Renal cortical epithelial cell (primary cell): ENCODE data around the gene ELMO1. TPM values are rescaled to one million over a fixed set of nuclear protein-coding genes. Genes with fewer than 3 reads are reported as not detected.

Experiments used
- DNase-seq: peaks from one replicate; pipeline ENCODE4 v3.0.0-alpha.2; 2011; ENCODE audit warnings: low read depth
- total RNA-seq: library from RNA; depleted of rRNA; stranded (reverse); fragments of >200 nt; gene quantifications from 2 replicates; pipeline ENCODE4 v1.2.3, GENCODE V29; 2014

Gene ELMO1
- total RNA-seq, 1 donor from 2014 or later, result 1.7 TPM

DNA sequence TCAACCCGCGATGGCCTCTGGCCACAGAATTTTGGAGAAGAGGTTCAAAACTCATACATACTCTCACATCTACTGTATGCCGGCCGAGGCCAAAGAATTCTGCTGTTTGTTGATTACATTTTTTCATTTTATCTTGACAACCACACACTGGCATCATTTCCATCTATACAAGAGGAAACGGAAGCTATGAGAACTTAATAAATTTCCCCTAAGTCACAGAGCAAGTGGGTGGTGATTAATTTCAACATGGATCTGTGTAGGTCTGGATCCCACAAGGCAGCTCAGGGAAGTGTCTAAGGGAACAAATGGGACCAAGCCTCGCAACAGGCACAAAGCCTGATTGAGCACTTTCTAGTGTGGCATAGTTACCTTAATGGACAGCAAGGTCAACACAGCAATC is 18.0 kb downstream of the ELMO1 start:
- no peak for DNase-seq

DNA sequence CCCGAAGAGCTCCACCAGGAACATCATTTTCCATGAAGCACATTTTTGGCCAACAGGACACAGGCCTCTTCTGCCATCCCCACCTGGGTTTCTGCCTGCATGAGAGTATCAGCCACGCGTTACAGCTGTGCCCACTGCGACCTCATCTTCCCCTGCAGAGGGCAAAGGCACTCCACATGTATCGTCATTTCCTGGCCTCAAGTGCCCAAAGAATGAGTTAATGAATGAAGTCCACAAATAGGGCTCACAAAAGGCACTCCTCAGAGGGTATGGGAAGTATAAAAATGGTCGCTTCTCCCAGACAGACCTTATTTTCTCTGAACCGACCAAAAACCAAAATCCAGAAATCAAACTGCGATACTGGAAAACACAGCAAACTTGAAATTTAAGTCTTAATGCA is 18.5 kb downstream of the ELMO1 start:
- DNase-seq, result no peak

DNA sequence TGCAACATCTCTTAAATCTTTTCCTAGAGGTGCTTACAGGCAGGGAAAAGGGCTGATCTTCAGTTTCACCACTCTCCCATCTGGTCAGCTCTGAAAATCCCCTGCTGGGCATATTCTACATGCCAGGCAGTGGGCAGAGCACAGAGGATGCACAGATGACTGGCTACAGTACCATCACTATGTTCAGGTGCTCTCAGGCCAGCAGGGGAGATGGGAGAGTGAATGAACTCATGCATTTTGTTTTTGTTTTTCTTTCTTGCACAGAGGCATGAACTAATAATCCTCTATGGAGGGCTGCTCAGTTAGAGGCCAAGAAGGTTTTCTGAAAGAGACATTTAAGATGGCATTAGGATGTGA is 19.3 kb downstream of the ELMO1 start:
- DNase-seq, result no peak

DNA sequence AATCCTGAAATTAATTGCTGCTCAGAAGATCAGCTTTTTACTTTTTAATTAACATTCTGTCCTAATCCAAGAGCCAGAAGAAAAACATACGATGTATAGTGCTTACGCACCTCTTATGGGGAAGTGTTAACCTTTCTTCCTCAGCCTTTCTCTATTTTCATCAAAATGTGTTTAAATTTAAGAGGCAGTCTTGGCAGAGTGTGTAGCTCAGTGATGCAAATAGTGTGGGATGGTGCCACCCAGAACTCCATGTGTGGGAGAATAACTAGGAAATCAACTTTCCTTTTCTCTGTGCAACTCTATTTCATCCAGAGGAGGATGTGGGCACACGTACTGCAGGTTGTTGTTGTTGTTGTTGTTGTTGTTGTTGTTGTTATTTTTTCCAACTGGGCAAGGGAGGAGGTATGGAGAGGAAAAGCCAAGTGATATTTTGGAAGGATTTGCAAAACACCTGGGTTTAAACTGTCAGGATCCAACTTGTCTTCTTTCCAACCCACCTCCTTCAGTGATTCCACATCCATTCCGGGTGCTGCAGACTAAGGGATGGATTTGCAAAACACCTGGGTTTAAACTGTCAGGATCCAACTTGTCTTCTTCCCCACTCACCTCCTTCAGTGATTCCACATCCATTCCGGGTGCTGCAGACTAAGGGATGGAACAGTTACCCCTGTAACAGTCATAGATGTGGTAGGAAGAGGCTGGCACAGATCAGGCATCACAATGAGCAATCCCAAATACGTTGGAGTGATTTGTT is 19.8 kb downstream of the ELMO1 start:
- no peak for DNase-seq

DNA sequence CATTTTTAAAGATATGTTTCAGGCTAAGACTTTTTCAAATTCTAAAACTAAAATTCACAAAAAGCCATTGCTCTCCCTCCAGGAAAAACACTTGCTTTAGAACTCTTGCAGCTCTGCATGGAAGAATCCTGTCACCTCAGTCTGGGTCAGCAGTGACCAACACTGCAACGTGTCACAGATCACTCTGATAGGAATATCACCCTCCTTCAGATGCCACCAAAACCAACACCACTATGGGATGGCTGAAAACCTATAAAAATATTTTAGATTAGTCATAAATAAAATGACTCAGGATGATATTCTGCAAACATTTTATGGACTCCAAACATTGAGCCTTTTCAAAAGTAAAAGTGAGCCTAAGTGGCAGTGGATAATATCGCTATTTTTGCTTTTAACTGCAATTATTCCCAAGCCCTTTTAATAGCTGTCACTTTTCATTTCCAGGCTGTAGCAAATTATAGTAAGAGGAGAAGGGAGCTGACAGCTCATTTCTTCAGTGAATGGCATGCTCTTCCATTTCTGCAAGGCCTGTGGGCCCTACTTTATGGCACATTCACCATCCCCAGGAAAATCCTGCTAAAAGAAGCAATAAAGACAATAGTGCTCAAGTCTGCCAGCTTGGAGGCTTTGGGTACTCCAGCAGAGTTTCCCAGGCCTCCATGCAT is 21.3 kb downstream of the ELMO1 start:
- DNase-seq, result no peak

DNA sequence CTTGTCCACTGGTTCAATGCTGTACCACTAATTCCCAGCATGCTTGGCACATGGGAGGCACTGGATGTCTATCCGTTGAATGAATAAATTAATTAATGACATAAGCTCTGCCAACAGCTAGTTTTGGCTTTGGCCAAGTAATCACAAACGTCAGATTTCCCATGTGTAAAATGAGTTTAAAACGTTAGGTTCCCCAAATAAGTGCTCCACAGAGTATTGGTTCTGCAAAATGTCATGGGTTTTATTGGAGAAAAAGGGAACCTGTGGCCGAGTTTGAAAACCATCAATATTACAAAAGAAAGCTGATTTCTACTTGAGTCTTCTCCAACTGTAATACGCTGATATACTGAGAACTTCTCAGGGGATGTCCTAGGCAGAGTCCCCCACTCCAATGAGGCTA is 23.2 kb downstream of the ELMO1 start:
- DNase-seq, result no peak

DNA sequence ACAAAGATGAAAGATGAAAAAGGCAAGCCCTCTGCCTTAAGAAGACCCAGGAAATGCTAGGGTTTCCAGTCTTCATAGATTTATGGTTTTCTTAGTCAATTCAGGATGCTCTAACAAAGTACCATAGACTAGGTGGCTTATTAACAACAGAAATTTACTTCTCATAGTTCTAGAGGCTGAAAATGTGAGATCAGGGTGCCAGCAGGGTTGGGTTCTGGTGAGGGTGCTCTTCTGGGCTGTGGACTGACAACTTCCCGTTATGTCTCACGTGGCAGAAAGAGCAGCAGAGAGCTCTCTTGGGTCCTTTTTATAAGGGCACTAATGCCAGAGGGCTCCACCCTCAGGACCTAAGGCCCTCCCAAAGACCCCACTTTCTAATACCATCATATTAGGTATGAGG is 23.7 kb downstream of the ELMO1 start:
- no peak for DNase-seq

DNA sequence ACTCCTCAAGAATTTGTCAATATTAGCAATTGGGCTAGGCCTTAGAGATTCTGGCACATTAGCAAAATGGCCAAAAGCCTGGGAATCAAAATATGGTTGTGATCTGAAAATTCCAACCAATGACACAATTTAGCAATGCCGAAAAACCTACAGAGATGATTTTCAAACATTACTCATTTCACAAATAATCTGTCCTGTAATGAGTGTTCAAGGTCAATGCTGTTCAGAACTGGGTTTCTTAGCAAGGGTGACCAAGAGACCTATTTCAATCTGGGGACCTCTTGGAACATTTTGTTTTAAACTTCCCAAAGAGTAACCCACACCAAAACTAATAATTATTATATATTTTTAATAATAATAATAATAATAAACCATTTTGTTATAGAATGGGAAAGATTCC is 24.1 kb downstream of the ELMO1 start:
- no peak for DNase-seq

DNA sequence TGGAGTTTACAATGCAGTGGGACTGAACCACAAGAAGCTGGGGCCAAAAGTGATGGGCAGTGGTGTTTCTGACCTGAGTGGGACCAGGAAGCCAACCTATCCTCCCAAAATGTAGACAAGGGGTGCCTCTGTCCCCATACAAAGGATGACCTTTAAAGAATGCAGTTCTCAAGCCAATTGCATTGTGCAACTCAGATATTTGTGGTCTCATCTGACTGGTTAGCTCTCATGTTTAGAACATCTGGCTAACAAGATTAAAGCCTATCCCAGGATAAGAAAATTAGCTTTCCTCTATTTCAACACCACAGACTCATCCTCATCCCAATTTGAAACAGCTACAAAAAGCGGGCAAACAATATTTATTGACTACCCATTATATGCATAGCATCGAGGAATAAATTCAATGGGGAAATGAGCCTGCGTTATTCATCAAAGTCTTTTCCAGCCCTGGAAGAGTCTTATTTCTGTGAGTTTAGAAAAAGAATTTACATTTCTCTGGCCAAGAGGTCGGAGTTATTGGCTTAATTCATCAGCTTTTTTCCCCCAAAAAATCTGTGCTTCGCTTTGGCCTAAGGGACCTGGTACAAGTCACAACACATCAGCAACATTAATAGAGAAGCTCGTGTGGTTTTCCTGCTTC is 26.7 kb downstream of the ELMO1 start:
- no peak for DNase-seq

DNA sequence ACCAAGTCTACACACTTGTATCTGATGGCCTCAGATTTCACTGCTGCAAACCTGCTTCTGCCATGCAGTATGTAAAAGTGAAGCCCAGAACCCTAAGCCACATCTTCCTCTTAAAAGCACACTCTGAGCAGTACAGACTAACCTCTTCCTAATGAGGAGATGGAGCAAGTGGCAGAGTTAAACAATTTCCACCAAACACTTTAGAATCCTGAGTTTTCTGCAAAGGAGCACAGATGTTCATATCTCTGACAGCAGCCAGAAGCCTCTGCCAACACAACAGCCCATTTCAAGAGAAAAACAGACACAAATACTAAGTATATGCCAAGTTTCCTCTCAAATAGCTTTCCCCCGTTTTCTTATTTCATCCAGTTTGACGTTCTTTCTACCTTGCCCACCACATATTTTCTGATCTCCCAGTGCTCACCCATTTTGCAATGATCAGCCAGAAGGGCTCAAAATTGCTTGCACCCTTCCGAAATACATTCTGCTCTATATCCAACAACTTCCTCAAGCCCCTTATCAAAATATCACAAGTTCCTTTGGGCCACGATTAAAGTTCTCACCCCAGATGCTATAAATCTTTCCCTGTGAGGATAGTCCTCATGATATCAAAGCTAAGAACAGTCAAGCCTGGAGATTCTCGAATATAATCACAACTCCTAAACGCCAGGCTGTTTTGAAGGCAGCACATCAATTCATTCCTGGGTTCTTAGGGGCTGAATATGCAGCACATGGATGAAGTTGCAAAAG is 27.5 kb downstream of the ELMO1 start:
- no peak for DNase-seq

DNA sequence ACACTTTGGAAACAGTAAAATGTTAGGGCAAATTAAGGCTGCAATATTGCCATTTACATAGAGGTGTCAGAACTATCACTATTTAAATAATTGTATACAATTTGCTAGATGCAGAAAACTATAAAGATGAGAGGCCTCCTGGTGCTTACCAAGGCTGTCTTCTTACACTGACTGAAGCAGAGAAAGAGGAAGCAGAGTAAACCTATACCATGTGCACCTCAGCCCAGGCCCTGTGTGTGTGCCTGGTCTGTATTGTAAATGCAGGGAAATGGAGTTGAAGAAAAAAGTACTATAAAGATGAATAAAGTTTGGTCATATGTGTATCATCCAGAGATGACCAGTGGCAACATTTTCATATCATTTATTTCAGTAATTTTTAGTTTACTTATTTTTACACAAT is 29.2 kb downstream of the ELMO1 start:
- DNase-seq, result no peak

DNA sequence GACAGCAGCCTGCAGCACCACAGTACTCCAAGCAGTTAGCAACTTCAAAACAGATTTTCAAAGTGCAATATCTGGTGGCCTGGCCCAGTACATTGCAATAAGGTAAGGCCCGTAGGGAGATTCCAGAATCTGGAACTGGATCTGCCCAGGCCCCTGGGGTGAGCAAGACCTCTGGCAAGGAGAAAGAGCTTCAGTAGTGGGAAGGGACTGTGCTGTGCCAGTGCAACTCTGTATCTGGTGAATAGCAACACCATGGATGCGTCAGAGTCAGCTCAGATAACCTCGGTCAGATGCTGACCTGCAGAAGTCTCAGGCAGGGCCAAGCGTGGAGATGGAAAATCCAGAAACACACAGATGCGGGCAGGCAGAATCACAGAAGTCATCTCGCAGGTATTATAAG is 30.3 kb downstream of the ELMO1 start:
- DNase-seq, result no peak

DNA sequence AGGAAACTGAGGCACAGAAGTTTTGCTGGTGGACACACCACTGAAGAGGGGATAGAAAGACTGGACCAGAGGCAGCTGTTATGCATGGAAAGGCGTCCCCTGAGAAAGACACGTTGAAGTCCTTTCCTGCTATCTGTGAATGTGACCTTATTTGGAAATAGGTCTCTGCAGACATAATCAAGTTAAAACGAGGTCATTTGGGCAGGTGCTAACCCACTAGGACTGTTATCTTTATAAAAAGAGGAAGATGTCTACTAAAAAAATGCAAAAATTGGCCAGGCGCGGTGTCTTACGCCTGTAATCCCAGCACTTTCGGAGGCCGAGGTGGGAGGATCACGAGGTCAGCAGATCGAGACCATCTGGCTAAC is 31.6 kb downstream of the ELMO1 start:
- no peak for DNase-seq

DNA sequence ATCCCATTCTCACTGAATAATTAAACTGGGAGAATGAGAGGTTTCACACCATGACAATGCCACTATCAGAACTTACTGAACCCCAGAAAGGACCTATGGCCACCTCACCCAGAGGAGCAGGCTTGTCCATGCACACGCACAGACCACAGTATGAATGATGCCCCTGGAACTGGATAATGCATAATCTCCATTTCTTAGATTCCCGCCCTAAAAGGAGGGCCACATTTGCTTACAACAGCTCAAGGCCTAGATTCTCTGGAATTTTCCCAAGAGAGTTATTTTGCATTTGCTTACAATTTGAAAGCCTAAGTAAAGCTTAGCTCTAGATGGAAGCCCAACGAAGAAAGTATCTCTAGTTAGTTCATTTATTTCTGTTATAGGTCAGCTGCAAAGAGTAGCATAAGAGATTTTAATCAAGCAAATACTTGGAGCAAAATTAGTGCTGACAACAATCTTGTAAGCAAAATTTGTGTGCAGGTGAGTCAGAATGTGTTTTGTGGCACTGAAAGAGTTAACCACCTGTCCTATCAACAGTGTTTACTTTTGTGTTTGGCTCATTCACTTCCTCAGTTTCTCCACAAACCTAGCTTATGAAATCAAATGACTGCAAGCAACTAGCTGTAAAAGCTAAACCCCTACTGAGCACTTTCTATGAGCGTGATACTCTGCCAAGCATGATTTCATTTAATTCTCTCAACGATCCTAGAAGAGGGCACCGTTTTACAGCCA is 32.1 kb downstream of the ELMO1 start:
- DNase-seq, result no peak

DNA sequence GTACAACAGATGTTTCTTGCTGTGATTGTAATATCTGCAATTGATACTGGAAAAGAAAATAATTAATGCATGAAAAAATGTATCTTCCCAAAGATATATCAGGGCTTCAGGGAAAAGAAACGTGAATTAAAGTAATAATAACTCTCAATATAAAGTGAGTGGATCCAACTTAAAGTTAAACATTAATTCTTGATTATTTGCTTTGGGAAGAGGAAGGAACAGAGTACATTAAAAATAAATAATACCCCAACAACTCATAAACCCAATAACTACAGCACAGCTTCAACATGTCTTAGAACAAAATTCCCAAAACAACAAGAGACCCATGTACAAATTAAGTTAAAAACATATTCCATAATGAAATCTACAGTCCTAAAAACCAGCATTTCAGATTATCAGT is 33.0 kb downstream of the ELMO1 start:
- DNase-seq, result no peak

DNA sequence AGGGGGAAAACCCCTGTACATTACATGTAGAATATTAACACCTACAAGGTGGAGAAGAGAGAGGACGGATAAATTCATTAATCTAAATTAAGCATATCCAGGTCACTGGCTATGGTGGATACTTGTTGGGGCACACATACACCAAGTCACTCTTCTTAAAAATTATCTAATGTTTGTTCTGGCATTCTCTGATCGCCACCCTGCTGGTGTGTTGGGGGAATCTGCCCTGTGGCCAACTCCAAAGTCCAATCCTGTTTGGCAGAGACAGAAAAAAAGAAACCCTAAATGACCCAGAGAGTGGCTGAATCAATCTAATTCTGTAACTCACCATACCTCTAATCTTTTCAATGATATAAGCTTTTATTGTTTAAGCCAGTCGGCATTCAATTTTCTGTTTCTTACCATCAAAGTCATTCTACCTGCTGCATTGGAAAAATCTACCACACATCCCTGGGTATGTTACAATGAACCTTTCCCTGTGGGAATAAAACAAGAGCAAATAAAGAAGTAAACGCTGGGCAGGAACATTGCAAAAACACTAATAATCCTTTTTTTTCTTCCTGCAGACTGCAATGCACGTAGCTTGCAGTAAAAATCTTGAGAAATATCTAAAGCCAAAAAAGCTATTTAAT is 34.2 kb downstream of the ELMO1 start:
- DNase-seq, result no peak

DNA sequence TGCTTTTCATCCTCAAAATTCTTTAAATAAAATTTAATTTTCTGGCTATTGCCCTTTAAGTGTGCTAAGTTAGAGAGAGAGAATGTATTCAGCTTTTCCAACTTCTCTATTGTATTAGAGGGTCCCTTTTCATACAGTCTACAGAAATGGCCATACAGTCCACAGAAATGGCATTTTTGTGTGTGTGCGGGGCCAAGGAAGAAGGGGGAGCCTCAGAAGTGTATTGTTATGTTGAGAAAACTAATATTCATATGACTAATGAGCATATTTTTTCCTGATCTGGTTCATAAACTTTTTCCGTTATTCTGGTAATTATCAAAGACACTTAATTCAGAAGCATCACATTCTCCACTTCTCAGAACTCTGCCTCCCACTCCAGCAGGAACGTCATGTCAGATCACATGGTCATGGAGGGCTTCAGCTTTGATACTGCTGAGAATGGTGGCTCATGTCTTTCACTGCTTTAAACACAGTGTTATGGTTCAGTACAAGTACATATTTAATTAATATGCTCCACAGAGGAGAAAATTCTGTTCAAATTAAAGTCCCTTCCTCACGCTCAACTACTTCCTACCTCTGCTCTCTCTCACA is 37.1 kb downstream of the ELMO1 start:
- no peak for DNase-seq

DNA sequence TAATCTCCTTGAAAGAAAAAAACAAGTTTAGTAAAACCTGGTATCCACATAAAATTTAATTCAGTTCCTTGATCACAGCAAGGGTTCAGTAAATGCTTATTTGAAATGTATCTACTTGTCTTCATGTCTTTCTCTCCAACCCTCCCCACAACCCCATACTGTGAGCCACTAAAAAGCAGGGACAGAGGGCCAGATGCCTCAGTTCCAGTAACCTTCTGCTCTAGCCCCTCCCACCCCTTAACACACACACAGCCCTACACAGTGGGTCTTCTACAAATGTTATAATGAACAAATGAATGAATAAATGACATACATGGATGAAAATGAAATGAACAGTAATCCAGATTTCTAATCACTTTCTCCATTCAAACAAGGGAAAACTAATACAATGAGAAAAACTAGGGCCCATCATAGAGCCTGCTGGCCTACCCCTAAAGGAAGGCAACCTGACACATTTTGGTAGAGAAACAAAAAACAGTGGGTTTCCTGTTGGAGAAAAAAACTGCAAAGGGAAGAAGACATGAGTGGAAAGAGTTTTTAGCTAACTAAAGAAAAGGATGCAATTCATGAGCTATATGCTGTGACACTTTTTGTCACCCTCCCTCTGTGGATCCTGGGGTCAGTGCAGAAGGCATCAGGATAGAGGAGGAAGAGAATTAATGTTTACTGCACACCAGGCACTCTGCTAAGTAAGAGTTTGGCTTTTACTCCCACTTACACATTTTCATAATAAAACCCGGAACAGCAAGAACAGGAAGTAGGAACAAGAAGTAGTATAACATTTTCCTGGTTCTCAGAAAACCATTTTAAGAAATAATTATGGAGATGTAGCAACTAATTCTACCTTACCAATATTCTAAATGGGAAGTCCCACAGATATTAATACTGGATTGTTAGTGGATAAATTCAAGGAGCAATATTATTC is 38.1 kb downstream of the ELMO1 start:
- no peak for DNase-seq

DNA sequence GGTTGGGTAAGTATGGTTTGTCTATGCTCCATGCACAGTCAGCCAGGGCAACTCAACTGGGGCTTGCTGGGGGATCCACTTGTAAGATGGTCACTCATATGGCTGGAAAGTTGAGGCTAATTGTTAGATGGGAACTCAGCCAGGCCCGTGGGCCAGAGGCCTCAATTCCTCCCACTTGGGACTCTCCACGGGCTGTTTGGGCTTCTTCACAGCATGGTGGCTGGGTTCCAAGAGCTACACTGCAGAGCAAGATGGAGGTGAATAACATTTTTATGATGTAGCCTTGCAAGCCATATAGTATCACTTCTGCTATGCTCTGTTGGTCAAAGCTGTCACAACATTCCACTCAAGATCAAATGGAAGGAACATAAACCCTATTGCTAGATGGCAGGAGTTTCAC is 39.2 kb downstream of the ELMO1 start:
- no peak for DNase-seq
